Measurements from ENCODE around the gene MC1R.
A peak's percentile ranks its signal among the peaks of the same experiment; 100 is the strongest.

MC1R gene

GRCh38 chr16:89915303-89916232, 3.1 kb upstream of the MC1R start:
- no peak for TF ChIP-seq CTCF (IDR thresholded peaks at IDR 0.05; ENCODE audit: extremely low read depth, insufficient read depth, missing control alignments)
- DNase-seq (ENCODE audit: low spot score), result no peak
- in situ Hi-C loops (cut with MboI; ENCODE audit: low pct_unique_long_range_greater_than_20kb, low sequenced_read_pairs, unreplicated experiment), result no loop called here

GRCh38 chr16:89917773-89918452, 749 bp upstream of the MC1R start:
- peak; percentile 92 for DNase-seq (ENCODE audit: low spot score)
- in situ Hi-C loops (cut with MboI; ENCODE audit: low pct_unique_long_range_greater_than_20kb, low sequenced_read_pairs, unreplicated experiment), result no loop called here
- no peak for TF ChIP-seq CTCF (IDR thresholded peaks at IDR 0.05; ENCODE audit: extremely low read depth, insufficient read depth, missing control alignments)

GRCh38 chr16:89919535-89920406, 1.1 kb downstream of the MC1R start:
- in situ Hi-C loops (cut with MboI; ENCODE audit: low pct_unique_long_range_greater_than_20kb, low sequenced_read_pairs, unreplicated experiment), result no loop called here
- no peak for TF ChIP-seq CTCF (IDR thresholded peaks at IDR 0.05; ENCODE audit: extremely low read depth, insufficient read depth, missing control alignments)
- DNase-seq (ENCODE audit: low spot score), result no peak

GRCh38 chr16:89920723-89921122, 2.1 kb downstream of the MC1R start:
- in situ Hi-C loops (cut with MboI; ENCODE audit: low pct_unique_long_range_greater_than_20kb, low sequenced_read_pairs, unreplicated experiment), result no loop called here
- no peak for DNase-seq (ENCODE audit: low spot score)

GRCh38 chr16:89921131-89921701, 2.6 kb downstream of the MC1R start:
- TF ChIP-seq CTCF (IDR thresholded peaks at IDR 0.05; ENCODE audit: extremely low read depth, insufficient read depth, missing control alignments), result no peak
- in situ Hi-C loops (cut with MboI; ENCODE audit: low pct_unique_long_range_greater_than_20kb, low sequenced_read_pairs, unreplicated experiment), result no loop called here
- DNase-seq (ENCODE audit: low spot score), result no peak

More at GRCh38 chr16:89920723-89921122, 2.1 kb downstream of the MC1R start:
- TF ChIP-seq CTCF (IDR thresholded peaks at IDR 0.05; ENCODE audit: extremely low read depth, insufficient read depth, missing control alignments), result no peak

Data from GM13977 (cell line).